T-helper 22 cell (primary cell): ENCODE measurements around the gene SELP.
"Not testable (repeated sequence)": the region's sequence is repeated elsewhere in the genome, so short reads cannot be mapped to it uniquely, and the experiment has no call there.

Experiments used
- DNase-seq: peaks from one replicate; pipeline ENCODE4 v3.0.0-alpha.2; 2020; ENCODE audit warnings: low read depth

Gene SELP

DNA sequence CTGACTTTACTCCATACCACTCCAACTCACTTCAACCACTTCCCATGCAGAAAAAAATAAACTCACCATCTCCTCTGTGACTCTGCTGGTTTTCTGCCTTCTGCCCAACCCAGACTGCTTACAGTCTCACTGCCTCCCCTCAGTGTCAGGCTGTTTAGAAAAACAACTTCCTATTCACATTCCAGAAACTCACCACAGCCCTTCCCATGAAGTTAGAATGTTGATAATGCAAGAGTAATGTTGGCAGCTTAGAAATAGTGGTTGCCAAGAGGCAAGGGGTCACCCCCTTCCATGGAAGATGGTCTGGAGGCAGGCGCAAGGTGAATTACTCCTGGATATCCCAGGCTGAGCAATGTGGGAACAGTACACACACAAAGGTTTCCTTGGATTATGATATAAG is at the start of gene SELP:
SELP (minus strand) TSS at position 119 of the 400 bp plus-strand sequence; CDS start at position 69, 50 bp downstream.
- DNase-seq = no peak

DNA sequence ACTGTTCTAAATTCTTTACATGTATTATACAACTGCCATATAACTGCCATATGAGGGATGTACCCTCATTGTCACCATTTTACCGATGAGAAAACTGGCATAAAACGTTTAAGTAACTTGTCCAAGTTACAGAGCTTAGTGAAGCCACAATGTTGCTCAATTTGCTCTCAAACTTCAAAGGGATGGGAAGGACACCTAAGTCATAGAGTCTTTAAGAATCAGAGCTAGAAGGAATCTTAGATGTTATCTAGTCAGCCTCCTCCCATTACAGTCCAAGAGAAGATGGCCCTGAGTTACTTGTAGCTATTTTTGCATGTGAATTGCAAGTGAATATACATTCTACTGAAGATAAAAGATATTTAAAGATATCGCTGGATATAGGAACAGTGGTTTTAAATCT is 49.8 kb upstream of the SELP start:
- DNase-seq = no peak

- DNase-seq = no peak
Observed at GRCh38 chr1:169676001-169676400, 46.1 kb upstream of the SELP start.

DNA sequence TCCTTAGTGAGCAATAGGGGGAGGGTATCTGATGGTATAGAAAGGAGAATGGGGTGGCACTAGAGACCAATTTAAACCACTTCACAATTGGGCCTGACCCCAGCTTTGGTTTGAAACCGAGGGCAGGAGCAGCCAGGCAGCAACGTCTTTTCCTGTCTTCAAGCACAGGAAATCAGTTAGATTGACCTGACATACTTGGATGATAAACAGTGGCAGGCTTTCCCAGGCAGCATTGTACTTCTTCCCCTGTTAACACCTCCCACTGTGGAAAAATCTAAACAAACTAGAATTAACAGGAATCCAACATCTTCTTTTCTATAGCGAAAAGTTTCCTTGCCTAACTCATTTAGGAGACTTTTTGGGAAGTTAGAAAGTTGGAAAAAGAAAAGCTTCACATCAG is 40.9 kb upstream of the SELP start:
- DNase-seq = no peak

- DNase-seq = not testable (repeated sequence)
Observed at GRCh38 chr1:169670244-169670643, 40.3 kb upstream of the SELP start.

GRCh38 chr1:169667699-169668596 is 38.0 kb upstream of the SELP start:
- DNase-seq = not testable (repeated sequence)

DNA sequence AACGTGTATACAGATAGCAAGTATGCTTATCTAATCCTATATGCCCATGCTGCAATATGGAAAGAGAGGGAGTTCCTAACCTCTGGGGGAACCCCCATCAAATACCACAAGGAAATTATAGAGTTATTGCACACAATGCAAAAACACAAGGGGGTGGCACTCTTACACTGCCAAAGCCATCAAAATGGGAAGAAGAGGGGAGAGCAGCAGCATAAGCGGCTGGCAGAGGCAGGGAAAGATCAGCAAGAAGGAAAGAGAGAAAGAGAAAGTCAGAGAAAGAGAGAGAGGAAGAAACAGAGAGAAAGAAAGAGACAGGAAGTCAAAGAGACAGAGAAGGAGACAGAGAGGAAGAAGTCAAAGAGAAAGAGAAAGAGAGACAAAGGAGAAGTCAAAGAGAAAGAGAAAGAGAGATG is 37.3 kb upstream of the SELP start:
- not testable (repeated sequence) for DNase-seq

- DNase-seq = not testable (repeated sequence)
Observed at GRCh38 chr1:169662680-169663079, 32.8 kb upstream of the SELP start.

GRCh38 chr1:169661066-169661465 is 31.1 kb upstream of the SELP start:
- DNase-seq = not testable (repeated sequence)

GRCh38 chr1:169658777-169659176 is 28.9 kb upstream of the SELP start:
- DNase-seq = not testable (repeated sequence)

GRCh38 chr1:169653873-169654272 is 23.9 kb upstream of the SELP start:
- DNase-seq = no peak

DNA sequence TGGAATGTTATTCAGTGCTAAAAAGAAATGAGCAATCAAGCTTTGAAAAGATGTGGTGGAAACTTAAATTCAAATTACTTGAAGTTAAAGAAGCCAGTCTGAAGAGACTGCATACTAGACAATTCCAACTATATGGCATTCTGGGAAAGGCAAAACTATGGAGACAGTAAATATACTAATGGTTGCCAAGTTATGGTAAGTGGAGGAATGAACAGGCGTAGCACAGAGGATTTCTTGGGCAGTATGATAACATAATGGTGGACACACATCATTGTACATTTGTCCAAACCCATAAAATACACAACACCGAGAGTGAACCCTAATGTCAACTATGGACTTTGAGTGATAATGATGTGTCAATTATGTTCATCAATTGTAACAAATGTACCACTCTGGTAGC is 21.1 kb upstream of the SELP start:
- no peak for DNase-seq

DNA sequence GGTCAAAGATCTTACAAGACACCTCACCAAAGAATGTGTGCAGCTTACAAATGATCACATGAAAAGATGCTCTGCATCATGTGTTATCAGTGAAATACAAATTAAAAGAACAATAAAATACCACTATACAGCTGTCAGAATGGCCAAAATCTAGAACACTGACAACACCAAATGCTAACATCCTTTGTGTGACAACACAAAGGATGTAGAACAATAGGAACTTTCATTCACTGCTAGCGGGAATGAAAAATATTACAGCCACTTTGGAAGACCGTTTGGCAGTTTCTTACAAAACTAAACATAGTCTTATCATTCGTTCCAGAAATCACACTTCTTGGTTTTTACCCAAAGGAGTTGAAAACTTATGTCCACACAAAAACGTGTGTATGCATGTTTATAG is 20.6 kb upstream of the SELP start:
- no peak for DNase-seq

GRCh38 chr1:169648709-169649108 is 18.8 kb upstream of the SELP start:
- no peak for DNase-seq

GRCh38 chr1:169648187-169648586 is 18.3 kb upstream of the SELP start:
- DNase-seq = no peak

DNA sequence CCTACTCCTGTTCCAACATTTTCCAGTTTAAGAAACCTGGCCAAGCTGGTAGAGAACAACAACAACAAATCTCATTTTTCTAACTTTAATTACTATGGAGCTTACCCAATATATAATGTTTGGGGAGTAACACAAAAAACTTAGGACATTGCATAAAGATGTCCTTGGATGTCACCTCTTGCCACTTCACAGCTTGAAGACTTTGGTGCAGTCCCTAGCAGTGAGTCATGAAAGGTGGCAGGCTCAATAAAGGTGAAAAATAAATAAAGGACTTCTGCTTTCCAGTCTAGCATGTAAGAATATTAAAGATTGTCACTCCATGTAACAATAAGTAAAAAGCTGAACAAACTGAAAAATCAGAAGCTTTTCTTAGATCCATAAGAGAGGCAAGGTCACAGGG is 17.6 kb upstream of the SELP start:
- no peak for DNase-seq

DNA sequence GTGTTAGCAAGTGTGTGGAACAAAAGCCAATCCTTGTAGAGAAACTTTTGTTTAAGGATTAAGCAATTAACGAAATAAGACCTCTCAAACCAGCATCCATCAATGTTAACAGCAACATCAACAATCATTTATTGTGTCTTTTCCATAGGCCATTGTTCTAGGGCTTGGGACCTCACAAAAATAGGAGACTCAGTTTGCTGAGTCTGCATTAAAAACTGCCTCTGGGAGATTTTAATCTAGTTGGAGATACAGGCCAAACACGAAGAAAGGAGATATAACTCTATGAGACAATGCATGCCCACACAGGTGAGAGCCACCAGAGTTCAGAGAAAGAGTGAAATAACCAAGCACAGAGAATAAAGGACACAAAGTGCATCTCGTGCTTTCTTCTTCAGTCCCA is 14.4 kb upstream of the SELP start:
- DNase-seq = no peak

GRCh38 chr1:169634877-169635276 is 5.0 kb upstream of the SELP start:
- DNase-seq = no peak

- no peak for DNase-seq
Observed at GRCh38 chr1:169634145-169634544, 4.2 kb upstream of the SELP start.

- DNase-seq = no peak
Observed at GRCh38 chr1:169631249-169631648, 1.3 kb upstream of the SELP start.

GRCh38 chr1:169624912-169625311 is 5.0 kb downstream of the SELP start:
- no peak for DNase-seq

DNA sequence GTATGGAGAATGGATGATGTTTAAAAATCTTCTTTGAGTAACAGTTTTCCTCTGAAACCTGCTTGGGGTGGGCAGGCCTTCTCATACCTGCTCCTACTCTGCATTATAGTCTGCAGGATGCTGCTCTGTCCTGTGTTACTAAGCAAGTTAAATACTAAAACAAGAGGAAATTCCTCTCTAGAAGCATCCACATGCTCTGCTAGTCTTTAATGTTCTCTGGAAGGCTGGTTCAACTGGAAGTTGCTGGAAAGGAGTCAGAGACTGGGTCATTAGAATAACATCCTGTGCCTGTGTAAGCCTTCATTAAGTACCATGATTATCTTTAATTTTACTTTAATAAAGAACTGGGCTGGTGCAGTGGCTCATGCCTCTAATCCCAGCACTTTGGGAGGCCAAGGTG is 5.8 kb downstream of the SELP start:
- DNase-seq = no peak

- no peak for DNase-seq
Observed at GRCh38 chr1:169623132-169623926, 6.6 kb downstream of the SELP start.
